Erythroblast (primary cell): Measurements from ENCODE around the gene RAP1GAP2.

ENCODE experiments used
- GATA1 ChIP-seq: IDR thresholded peaks from 2 replicates; pipeline ENCODE4 v1.6.1; 2011; ENCODE audit warnings: low read depth, mild to moderate bottlenecking, control low read depth, low read length, moderate library complexity
- POLR2A ChIP-seq: IDR thresholded peaks from 2 replicates; pipeline ENCODE4 v1.6.1; 2011; ENCODE audit warnings: mild to moderate bottlenecking, low read length

GRCh38 chr17:2852729-2853282 lies 56.6 kb downstream of the RAP1GAP2 start:
- no peak for TF ChIP-seq POLR2A
- TF ChIP-seq GATA1 = no peak
